GM18499 (cell line): ENCODE results near the gene RASSF4.
A peak's percentile ranks its signal among the peaks of the same experiment; 100 is the strongest.
"Not testable (repeated sequence)": the region's sequence is repeated elsewhere in the genome, so short reads cannot be mapped to it uniquely, and the experiment has no call there.

Experiments
- ATAC-seq: cut with Tn5 transposase; IDR thresholded peaks from one replicate; pipeline ENCODE4 v1.9.1; 2021; ENCODE audit warnings: moderate number of reproducible peaks; ENCODE audit not compliant: insufficient read depth, unreplicated experiment

The RASSF4 gene

DNA sequence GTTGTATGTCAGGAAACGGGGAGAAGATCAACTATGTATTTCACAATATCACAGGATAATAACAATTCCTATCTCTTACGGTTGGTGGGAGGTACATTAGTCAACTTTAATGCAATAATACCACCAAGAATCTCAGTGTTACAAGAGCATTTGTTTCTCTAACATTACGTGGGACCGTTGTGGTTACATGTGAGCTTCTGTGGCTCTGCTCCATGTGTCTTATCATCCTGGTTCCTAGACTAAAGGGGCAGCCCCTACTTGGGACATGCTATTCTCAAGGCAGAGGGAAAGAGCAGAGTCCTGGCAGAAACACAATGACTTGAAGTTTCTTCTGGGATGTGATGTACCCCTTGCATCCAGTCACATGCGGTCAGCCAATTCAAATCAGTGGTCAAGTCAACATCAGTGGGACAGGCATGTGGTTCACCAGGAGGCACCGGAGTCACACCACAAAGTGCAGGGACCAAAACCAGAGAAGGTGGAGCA lies 38.6 kb downstream of the RASSF4 start:
- ATAC-seq, result no peak

DNA sequence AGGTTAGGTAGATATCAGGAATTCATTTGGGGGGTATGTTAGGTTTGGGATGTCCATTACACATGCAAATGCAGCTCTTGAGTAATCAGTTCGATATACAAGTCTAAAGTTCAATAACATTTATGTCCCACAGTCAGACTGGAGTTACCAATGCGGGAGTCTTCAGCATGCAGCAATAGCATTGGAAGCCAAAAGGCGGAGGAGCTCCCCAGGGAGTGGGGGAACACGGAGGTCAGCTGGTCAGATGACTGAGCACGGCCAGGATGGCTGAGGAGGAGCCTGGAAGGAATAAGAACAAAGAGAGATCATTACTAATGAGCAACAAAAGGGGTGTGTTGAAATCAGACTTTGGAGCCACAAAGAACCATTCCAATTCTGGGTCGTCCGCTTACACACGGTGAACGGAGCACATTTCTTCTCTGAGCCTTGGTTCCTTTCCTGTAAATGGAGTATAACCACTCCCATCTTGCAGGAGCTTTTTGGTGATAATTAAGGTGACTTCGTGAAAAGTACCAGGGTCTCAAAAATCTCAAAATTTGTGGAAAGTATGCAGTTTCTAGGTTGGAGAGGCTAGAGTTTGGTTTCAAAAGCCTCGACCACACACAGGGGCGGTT lies 40.6 kb downstream of the RASSF4 start:
- ATAC-seq, result no peak

DNA sequence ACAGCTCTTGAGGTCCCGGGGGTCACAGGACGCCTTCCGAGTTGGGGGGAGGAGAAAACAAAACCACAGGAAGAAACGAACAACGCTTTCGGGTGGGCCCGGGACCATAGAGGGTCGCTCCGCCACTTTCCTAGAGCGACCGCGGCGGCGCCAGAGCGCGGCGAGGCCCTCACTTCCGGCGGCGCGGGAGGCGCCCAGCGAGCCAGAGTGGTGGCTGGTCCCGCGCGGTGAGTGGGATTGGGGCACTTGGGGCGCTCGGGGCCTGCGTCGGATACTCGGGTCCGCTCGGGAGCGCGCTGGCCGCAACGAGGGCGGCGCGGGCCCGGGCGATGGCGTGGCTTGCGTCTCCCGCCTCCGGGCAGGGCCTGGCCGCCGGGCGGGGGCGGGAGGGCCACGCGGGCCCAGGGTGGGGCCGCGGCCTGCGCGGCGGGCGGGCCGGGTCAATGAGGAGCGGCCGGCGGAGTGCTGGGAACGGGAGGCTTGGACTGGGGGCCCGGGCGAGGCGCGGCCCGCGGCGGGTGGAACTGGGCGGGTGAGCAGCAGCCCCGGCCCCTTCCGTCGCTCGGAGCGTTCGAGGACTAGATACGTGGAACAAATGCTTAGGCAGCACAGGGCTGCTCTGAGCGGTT lies 41.3 kb downstream of the RASSF4 start, which contains the start of gene ZNF22:
Gene ZNF22 (plus strand): TSS at position 172 of the 629 bp plus-strand sequence. CDS start 2,446 bp downstream, outside the sequence.
- ATAC-seq, result peak; percentile 40

DNA sequence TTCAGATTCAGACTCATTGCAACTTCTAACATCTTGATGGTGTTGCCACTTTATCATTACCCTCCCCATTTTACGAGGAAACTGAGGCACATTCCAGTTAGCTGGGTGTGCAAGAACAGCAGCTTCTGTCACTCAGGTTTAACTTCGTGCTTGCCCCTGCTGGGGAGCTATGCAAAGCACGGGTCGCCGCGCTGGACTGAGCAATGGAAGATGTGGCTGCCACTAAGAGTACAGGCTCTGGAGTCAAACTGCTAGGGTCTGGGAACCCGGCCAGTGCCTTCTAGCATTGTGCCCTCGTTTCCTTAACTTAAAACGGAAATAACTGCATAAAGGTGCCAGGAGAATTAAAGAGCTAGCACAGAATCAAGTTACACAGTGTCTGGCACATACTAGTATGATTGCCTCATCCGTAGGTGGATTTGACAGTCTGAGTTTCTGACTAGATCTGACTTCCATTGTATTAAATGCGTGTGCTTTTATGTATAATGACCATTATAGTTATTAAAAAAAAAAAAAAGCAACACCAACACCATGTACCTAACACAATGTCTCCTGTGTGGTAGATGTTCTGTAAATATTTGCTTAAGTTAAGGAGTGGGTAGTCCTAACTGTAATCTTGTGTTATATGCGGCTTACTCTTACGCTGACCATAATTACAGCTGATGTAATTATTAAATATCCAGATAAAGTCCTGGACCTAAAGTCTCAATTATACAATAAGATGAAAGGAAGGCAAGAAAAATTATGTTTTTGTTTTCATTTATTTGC lies 42.0 kb downstream of the RASSF4 start:
- peak; percentile 61 for ATAC-seq

DNA sequence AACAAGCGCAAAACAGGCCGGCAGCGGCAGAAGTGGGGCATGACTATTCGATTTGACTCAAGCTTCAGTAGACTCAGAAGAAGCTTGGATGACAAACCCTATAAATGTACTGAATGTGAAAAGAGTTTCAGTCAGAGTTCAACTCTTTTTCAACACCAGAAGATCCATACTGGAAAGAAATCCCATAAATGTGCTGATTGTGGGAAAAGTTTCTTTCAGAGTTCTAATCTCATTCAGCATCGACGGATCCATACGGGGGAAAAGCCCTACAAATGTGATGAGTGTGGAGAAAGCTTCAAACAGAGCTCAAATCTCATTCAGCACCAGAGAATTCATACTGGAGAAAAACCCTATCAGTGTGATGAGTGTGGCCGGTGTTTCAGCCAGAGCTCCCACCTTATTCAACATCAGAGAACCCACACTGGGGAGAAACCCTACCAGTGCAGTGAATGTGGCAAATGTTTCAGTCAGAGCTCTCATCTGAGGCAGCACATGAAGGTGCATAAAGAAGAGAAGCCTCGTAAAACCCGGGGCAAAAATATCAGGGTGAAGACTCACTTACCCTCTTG lies 43.9 kb downstream of the RASSF4 start:
- no peak for ATAC-seq

DNA sequence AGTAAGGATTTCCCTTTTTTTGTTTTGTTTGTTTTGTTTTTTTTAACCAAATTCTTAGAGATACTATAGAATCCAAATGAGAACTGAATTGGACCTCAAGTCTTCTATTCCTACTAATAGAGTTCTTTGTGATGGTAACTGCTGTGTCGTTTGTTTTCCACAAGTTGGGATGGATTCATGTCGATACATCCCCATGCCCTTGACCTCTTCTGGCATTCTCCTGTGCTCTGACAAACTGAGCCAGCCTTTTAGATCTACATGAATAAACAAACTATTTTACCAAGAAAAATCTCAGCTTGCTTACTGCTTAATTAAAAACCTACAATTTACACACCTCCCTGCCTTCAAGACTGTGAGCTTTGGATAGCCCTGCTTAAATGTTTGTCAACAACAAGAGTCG lies 45.1 kb downstream of the RASSF4 start:
- ATAC-seq, result no peak

DNA sequence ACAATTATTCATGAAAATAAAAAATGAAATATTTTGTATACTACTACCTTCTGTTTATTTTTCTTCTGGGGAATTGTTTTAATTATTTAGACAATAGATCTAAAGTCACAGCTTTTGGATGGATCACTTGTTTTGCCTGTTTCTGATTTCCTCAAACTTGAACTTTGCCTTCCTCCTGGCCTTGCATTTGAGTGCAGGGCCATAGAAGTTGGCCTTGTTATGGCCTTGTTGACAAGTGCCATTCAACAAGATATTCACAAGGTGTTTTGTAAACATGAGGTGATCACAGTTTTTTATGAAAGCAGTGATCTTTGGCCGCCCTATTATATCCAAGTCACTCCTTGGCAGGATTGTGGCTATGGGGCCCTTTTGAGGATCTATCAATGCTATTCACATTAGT lies 45.7 kb downstream of the RASSF4 start:
- no peak for ATAC-seq

DNA sequence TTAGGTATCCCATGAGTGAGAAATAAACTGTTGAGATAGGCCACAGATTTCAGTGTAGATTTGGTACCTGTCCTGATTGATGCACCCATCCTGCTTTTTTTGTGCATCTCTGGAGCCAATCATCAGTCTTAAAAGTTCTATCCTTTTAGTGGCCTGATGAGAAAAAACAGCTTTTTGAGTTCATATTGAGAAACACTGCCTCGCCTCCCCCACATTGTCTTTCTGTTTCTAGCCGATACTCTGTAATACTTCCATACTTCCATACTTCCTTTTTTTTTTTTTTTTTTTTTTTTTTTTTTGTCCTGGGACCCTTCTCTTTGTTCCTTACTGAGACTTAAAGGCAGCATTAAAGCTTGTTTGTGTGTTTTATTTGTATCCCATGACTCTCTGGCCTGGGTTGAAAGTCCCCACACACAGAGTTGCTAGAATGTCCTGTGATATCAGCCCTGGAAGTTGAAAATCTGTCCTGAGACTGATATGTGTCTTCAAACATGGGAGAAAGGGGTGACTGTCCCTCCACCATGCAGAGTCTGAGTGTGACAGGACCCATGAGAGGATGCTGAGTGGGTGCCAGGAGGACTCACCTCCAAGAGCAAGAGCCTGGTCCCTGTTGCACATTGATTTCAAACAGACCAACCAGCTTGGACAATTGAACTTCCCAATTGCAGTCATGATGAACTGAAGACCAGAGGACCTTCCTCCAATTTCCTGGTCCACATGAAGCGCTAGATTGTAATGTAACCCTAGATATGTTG lies 46.9 kb downstream of the RASSF4 start:
- no peak for ATAC-seq

DNA sequence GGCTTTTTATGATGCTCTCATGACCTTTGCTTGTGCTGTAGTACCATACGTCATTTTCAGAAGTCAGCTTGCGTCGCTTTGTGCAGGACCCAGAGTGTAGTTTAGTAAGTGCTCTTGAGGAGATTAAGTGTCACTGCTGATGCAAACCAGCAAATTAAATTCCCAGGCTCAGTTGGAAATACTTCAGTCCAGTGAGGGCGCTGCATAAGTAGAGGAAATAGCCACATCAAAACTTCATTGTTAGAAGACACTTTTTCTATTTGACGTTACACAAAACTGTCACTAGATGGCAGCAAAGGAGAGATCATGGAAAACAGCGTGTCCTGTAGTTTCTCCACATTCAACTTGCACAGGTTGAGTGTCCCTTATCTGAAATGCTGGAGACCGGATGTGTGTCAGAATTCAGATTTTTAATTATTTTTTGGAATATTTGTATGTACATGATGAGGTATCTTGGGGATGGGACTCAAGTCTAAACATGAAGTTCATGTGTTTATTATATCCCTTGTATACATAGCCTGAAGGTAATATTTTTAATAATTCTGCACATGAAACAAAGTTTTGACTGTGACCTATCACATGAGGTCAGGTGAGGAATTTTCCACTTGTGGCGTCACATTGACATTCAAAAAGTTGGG lies 49.0 kb downstream of the RASSF4 start:
- ATAC-seq, result peak; percentile 75

DNA sequence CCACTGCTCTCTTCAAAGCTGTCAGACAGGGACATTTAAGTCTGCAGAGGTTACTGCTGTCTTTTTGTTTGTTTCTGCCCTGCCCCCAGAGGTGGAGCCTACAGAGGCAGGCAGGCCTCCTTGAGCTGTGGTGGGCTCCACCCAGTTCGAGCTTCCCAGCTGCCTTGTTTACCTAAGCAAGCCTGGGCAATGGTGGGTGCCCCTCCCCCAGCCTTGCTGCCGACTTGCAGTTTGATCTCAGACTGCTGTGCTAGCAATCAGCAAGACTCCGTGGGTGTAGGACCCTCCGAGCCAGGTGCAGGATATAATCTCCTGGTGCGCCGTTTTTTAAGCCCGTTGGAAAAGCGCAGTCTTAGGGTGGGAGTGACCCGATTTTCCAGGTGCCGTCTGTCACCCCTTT lies 55.0 kb downstream of the RASSF4 start:
- not testable (repeated sequence) for ATAC-seq

DNA sequence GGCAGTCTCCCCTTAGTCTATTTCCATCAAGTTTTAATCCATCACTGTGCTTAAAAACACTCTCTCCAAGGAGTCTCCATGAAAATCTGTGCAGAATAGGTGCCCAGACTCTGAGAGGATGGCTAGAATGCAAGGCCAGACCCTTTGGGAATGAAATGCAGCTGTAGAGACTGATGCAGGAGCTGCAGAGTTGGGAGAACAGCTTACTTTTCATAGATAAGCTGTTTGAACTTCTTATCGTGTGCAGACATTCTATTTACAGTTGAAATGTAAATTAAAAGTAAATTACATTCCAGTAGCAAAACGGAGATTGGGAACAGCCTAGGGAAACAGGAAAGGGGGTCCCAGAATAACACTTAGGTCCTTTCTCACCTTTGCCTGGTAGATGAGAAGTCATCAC lies 56.0 kb downstream of the RASSF4 start:
- ATAC-seq, result no peak

DNA sequence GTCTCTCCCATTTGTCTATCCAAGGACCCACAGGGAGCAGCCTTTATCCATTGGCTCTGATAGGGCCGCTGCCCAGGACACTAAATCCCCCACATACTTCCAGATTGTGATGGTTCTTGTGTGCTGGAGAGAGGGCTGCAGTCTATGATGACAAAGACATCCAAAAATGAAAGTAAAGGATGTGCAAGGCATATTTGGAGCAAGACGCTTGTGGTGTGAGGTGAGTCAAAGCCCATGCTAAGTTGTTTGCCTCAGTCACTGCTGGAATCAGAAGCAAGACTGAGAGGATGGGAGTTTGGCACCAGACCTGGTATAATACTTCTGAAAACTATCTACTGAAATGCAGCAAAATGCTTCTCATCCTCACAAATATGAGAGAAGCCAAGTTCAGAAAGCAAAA lies 63.8 kb downstream of the RASSF4 start:
- no peak for ATAC-seq

DNA sequence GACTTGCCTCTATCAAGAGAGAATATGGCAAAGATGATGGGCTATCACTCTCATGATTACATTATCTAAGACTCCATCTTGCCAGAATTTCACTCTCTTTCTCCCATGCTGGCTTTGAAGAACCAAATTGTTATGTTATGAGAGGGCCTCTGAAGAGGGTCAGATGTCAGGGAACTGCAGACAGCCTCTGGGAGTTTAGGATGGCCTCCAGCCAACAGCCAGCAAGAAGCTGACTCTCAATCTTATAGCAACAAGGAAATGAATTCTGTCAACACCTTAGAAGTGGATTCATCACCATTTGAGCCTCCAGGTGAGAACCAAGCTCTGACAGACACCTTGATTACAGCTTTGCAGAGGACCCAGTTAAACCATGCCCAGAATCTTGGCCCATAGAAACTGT lies 74.7 kb downstream of the RASSF4 start:
- no peak for ATAC-seq

DNA sequence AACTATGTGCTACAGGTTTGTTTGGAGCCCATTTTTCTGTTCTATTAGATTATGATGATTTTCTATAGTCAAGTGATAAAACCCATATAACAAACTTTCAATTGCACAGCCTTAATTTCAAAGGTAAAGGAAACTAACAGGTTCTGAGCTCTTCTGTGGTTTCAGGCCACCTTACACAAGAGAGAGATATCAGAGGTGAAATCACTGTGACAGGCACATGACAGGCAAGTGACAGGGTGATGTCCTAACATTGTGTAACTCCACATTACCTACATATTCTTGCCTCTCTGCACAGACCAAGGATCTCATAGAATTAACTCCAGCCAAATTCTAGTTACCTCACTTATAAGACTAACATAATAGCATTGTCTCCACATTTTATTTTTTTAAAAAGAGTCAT lies 76.1 kb downstream of the RASSF4 start:
- no peak for ATAC-seq

DNA sequence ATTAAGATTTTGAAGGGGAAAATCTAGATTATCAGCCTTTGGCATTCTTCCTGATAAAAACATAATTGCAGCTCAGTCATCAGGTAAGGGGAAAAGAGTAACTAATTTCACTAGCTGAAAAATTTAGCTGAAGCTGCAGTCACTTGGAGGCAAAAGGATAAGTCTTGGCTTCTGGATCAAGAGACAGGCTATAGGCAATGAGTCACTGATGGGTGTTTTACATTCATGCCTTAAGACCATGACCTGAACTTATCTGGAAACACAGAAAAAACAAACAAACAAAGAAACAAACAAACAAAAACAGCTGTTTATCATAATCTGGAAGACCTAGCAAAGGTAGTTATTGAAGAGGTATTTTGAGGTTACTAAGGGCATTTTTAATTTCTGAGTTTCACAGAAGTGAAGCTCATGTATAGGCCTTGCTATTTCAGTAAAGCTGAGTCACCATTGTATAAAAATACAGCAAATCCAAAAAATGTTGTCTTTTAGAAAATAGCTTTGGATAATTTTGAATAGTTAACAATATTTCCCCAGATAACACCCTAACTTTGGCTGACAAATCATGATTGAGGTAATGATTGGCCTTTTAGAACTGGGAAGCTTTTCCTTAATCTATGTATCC lies 81.4 kb downstream of the RASSF4 start:
- ATAC-seq, result no peak

DNA sequence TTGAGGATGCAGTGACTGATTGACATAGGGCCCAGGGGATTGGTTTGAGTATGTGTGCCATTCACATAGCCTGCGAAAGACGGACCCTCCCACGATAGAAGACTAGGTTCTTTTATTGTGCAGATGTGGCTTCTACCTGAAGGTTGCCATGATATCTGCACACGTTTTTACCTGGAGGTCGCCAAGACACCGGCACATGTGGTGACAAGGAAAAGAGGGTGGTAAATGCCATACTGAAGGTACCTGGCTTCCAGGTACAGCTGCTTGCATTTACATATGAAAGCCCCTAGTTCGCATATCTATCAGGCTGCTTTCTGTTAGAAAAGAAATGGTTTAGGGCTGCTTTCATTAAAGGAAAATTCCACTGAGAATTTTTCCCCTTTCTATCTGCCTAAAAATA lies 84.7 kb downstream of the RASSF4 start:
- no peak for ATAC-seq
